Activated T-helper 17 cell treated with anti-CD3 and anti-CD28 coated beads, Interleukin-2, amount 50 U/mL, for 72 hours (primary cell): ENCODE measurements around the gene SAMD4A. TPM values are rescaled to one million over a fixed set of nuclear protein-coding genes. Genes with fewer than 3 reads are reported as not detected.

Experiments used
- ATAC-seq: fragments of 150-1000 bp; cut with Tn5 transposase; replicated peaks from 2 replicates; pipeline ENCODE4 v1.10.0; 2021; ENCODE audit warnings: mild to moderate bottlenecking, moderate library complexity
- H3K27ac Mint-ChIP-seq: one replicate; pipeline ENCODE4 v1.8.0; 2022; ENCODE audit warnings: mixed read lengths
- H3K27me3 Mint-ChIP-seq: one replicate; pipeline ENCODE4 v1.8.0; 2022; ENCODE audit warnings: mixed read lengths
- H3K36me3 Mint-ChIP-seq: one replicate; pipeline ENCODE4 v1.8.0; 2022; ENCODE audit warnings: low read depth, mild to moderate bottlenecking, mixed read lengths
- H3K4me1 Mint-ChIP-seq: one replicate; pipeline ENCODE4 v1.8.0; 2022; ENCODE audit warnings: mixed read lengths
- H3K4me3 Mint-ChIP-seq: one replicate; pipeline ENCODE4 v1.8.0; 2022; ENCODE audit warnings: mild to moderate bottlenecking, mixed read lengths
- H3K9me3 Mint-ChIP-seq: one replicate; pipeline ENCODE4 v1.8.0; 2022; ENCODE audit warnings: mixed read lengths
- total RNA-seq, 2 donors: library from RNA; stranded (reverse); gene quantifications; one replicate each; pipeline ENCODE4 v1.2.3, GENCODE V29; 2022

The SAMD4A gene
- total RNA-seq, 2 donors from 2014 or later = 3.2 to 4.4 TPM

DNA sequence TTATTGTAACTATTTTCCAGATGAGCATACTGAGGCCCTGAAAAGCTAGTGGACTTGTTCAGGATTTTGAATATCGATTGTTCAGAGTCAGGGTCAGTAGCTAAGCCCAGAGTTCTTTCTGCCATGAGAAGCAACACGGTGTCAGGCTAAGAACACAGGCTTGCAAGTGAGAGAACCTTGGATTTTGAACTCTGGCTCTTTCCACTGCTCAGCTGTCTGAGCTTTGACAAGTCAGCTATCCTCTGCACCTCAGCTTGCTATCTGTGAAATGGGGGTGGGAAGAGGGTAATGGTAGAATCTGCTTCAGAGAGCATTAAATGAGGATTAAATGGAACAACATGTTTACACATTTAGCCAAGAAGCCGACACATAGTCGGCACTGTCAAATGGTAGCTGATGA, 157.2 kb downstream of the SAMD4A start:
- Mint-ChIP-seq H3K4me1 (peaks cover 11% of the 10 kb centered on the region), H3K9me3 (no peaks in the 10 kb centered on the region), H3K4me3 (no peak overlapping the region), H3K27ac (no peak overlapping the region), H3K36me3 (no peaks in the 10 kb centered on the region), H3K27me3 (peaks cover 14% of the 10 kb centered on the region)
- no peak for ATAC-seq

DNA sequence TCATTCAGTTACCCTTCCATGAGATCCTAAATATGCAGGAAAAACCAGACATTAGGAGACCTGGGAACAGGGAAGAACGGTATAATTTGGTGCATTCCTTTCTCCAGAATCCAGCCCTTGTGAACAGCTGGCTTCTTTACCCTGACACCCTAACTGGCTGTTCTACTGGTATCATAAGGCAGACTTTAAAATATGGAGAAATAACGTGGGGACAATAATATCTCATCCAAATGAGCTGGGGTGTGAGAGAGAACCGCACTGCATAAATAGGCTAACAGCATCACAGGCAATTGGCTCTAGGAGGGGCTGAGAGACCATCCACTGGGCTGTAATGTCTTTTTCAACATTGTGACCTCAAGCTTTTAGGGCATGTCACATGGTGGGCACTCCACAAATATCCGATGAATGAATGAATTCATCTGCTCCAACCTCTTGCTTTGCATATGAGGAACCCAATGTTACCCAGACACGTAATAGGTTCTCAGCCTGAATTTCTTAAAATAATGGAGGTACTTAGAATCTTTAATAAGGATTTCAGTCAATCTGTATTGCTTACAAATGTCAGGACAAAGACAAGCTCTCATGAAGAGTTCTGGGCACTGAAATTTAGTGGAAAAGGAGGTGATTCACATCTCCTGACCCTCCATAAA, 157.9 kb downstream of the SAMD4A start:
- no peaks in the 10 kb centered on the region for H3K36me3 Mint-ChIP-seq
- no peak overlapping the region for H3K4me3 Mint-ChIP-seq
- peaks cover 11% of the 10 kb centered on the region for H3K4me1 Mint-ChIP-seq
- no peaks in the 10 kb centered on the region for H3K9me3 Mint-ChIP-seq
- no peak overlapping the region for H3K27ac Mint-ChIP-seq
- no peak for ATAC-seq
- peaks cover 14% of the 10 kb centered on the region for H3K27me3 Mint-ChIP-seq

DNA sequence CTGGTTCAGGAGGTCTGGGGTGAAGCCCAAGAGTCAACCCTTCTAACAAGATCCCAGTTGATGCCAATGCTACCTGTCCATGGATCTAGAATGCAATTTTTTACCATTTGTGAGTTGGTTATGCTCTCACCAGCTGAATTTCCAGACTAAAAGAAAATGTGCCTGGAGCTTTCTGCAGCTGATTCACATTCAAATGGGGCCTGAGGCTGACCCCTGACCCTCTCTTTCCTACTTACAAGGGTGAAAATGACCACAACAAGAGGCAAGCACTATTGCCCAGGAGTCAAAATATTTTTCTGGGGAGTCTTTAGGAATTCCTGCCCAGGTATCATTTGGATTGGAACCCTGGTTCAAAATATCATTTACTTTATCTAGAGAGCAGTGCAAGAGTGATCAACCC, 159.1 kb downstream of the SAMD4A start:
- Mint-ChIP-seq H3K9me3 (no peaks in the 10 kb centered on the region), H3K27me3 (peaks cover 12% of the 10 kb centered on the region), H3K4me3 (no peak overlapping the region), H3K36me3 (no peaks in the 10 kb centered on the region), H3K27ac (no peak overlapping the region), H3K4me1 (peaks cover 16% of the 10 kb centered on the region)
- ATAC-seq = no peak

DNA sequence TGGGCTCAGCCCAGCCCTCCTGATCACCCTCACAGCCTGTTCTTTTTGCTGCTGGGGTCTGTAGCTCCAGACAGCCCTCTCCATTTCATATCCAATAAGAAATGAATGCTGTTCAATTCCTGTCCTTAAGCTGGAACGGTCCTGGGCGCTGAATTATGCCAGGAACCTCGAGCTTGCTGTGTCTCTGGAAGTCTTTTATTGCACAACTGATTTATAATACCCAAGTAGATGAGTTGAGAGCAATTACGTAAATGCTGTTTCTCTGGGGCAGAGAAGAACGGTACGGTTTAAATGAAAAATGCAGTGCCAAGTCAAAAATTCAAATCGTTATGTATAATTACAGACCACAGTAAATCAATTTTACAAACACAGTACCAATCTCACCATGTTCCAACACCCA, 161.0 kb downstream of the SAMD4A start:
- no peak overlapping the region for H3K4me3 Mint-ChIP-seq

DNA sequence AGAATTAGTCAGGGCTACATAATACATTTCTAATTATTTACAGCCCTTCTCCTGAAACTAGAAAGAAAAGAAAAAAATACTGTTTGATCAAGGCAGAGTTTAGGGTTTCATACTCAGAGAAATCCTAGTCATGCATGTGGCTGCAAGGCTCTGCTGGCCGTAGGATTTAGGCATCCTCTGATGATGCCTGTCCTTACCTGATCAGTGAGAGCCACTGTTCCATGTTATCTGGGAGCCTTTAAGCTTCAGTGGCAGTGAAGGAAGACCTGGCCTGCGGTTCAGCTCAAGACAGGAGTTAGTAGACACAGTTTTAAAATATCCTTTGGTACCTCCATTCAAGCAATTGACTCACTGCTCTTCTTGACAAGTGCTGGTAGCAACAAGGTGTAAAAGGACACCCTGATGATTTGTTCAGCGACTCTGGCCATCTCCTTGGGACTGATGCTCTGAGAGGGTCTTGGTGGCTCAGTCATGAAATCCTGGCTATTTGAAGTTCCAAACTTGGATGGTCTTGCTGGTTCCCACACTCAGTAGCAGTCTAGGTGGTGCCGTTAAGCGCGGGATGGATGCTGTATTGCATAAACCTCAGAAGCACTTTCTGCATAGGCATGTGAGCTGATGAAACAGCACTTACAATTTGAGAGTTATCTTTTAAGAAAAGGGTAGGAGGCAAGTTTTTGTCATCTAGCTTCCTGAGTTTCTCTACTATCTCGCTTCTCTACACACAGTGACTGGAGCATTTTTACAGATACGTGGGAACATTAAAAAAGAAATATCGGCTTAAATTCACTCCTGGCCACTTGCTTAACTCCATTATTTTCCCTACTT, 162.0 kb downstream of the SAMD4A start:
- peaks cover 15% of the 10 kb centered on the region for H3K4me1 Mint-ChIP-seq
- H3K4me3 Mint-ChIP-seq = peak overlapping the region; percentile 51
- H3K27me3 Mint-ChIP-seq = peaks cover 9% of the 10 kb centered on the region
- no peak overlapping the region for H3K27ac Mint-ChIP-seq
- no peaks in the 10 kb centered on the region for H3K36me3 Mint-ChIP-seq
- ATAC-seq = no peak
- H3K9me3 Mint-ChIP-seq = no peaks in the 10 kb centered on the region

More for the DNA sequence above, 161.0 kb downstream of the SAMD4A start:
- H3K9me3 Mint-ChIP-seq = no peaks in the 10 kb centered on the region
- no peak for ATAC-seq
- peaks cover 15% of the 10 kb centered on the region for H3K4me1 Mint-ChIP-seq
- H3K27me3 Mint-ChIP-seq = peaks cover 12% of the 10 kb centered on the region
- H3K36me3 Mint-ChIP-seq = no peaks in the 10 kb centered on the region
- no peak overlapping the region for H3K27ac Mint-ChIP-seq

DNA sequence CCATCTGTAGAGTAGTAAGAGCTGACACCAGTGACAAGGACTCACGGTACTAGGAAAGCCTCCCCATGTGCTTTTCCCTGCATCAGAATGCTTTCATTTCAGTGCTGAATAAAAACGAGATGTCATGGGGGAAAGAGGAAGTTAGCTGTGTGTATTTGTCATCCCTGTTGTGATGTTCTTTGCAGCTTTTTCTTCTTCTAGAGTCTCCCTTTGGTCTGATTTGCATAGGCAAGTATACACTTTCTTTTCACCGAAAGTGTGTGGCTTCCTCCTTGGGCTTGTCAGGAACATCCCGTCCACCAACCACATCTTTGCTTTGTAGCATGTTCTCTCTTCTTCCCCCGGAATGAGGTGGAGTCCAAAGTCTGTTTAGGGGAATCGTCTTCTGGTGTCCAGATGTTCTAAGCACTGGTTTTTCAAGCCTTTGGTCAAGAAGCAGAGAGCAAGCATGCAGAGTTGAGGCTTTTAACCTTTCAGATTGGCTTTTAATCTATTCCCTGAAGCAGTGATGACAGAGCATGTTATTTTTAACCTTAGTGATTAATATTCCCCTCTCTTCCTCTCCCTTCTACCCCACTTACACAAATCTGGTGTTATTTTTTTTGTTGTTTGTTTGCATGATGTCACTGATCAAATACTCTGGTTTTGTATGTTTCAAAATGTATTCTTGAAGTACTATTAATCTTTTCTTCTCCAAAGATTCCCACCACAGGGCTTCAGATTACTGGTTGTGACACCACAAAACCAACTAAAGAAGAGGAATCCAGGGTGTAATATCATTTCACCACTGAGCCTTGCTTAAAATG, 163.4 kb downstream of the SAMD4A start:
- no peaks in the 10 kb centered on the region for H3K9me3 Mint-ChIP-seq
- H3K36me3 Mint-ChIP-seq = no peaks in the 10 kb centered on the region
- H3K27ac Mint-ChIP-seq = peak overlapping the region; percentile 60
- peaks cover 12% of the 10 kb centered on the region for H3K27me3 Mint-ChIP-seq
- peak; percentile 95 for ATAC-seq
- H3K4me1 Mint-ChIP-seq = peaks cover 15% of the 10 kb centered on the region
- H3K4me3 Mint-ChIP-seq = peak overlapping the region; percentile 51

DNA sequence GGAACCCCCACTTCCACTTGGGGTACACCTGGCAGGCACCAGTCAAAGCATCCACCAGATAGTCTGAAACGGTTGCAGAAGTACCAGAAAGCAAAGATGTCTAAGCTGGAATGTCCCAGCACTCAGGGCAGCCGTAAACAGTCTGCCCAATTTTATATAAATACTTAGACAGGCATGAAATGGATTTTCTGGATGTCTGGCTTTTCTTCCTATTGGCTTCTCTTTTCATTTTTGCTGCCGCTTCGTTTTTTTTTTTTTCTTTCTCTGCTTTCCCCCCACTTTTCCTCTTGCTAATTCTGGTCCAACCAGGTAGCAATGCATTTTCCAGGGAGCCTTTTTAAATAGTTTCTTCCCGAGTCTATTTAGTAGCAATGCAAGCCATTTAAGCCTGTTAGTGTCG, 168.0 kb downstream of the SAMD4A start:
- peaks cover 30% of the 10 kb centered on the region for H3K4me1 Mint-ChIP-seq
- H3K4me3 Mint-ChIP-seq = no peak overlapping the region
- peaks cover 5% of the 10 kb centered on the region for H3K27me3 Mint-ChIP-seq
- no peaks in the 10 kb centered on the region for H3K36me3 Mint-ChIP-seq
- H3K27ac Mint-ChIP-seq = no peak overlapping the region
- no peak for ATAC-seq
- no peaks in the 10 kb centered on the region for H3K9me3 Mint-ChIP-seq

DNA sequence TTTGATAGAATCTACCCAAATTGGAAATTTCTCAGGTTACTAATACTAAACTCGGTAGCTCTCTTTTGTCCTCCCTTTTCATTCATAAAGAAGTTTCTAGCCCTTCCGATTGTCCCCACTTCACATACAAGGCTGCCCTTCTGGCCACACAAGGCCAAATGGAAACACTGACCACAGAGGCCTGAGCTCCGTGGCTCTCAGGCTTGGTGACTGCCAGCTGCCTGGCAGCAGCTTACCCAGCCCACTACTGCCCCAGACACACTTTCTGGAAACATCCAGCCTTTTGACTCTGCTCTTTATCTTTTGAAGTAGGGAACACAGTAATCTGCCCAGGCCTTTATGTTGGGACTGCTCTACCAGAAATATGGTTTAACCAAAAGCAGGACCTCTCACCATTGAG, 168.5 kb downstream of the SAMD4A start:
- H3K36me3 Mint-ChIP-seq = no peaks in the 10 kb centered on the region
- H3K4me1 Mint-ChIP-seq = peaks cover 27% of the 10 kb centered on the region
- no peak overlapping the region for H3K4me3 Mint-ChIP-seq
- no peak for ATAC-seq
- no peaks in the 10 kb centered on the region for H3K9me3 Mint-ChIP-seq
- peaks cover 5% of the 10 kb centered on the region for H3K27me3 Mint-ChIP-seq
- no peak overlapping the region for H3K27ac Mint-ChIP-seq

DNA sequence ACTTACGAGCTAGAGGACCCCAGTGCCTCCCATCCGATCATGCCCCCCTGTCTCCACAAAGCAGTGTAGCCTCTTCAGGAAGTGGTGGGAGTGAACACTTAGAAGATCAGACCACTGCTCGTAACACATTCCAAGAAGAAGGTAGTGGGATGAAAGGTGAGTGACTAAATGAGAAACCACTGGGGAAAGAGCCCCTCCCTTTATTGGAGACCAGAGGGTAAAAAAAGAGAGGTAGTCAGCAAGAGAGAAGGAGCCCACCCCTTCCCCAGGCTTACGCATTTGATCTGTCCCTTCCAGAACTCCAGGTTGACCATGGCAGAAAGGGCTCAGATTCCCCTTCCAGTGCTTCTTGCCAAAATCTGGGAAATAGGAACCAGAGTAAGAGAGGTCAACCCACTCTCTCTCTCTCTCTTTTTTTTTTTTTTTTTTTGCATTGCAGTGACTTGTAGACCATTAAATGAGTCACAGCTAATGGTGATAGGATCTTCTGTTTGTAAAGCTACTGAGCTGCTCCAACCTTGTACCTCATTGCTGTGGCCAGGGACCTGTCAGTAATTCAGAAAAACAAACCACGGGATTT, 170.3 kb downstream of the SAMD4A start:
- Mint-ChIP-seq H3K27ac (peak overlapping the region; percentile 75), H3K27me3 (peaks cover 5% of the 10 kb centered on the region), H3K36me3 (no peaks in the 10 kb centered on the region), H3K4me1 (peaks cover 22% of the 10 kb centered on the region), H3K4me3 (peak overlapping the region; percentile 55), H3K9me3 (no peaks in the 10 kb centered on the region)
- peak; percentile 88 for ATAC-seq

DNA sequence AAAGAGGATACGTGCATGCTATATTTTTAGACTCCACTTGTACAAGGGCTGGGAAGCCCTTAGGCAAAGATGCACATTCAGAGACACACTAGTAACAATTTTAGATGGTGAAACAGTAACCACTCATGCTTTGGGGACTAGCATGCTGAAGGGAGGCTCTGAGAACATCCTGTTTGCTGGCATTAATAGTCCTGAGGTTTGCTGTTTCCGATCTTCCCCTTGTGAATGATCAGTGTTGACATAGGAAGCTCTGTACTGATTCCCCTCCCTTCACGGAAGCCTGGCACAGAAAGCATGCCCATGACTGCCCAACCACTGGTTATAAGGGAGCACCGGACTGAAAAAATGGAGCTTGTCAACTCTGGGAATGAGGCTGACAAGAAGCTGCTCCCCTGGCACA, 171.1 kb downstream of the SAMD4A start:
- H3K27ac Mint-ChIP-seq = peak overlapping the region; percentile 75

DNA sequence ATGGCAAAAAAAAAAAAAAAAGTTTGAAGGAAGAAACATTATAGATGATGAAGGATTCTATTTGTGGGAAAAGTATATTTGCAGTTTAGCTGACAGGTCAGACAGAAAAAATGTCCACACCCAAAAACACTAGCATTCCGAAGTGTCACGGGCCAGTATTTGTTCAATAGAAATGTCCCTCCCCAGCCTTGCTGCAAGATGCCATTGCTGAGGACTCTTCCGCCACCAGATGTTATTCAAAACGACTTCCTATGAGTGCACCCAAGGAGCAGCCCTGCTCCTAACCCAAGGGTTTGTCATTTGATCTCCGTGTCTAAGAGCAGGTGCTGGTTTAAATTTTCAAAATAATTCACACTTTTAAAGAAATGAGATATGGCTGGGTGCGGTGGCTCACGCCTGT, 172.6 kb downstream of the SAMD4A start:
- H3K27ac Mint-ChIP-seq = no peak overlapping the region
- no peak overlapping the region for H3K4me3 Mint-ChIP-seq
- H3K9me3 Mint-ChIP-seq = no peaks in the 10 kb centered on the region
- no peak for ATAC-seq
- H3K4me1 Mint-ChIP-seq = peaks cover 27% of the 10 kb centered on the region
- H3K36me3 Mint-ChIP-seq = no peaks in the 10 kb centered on the region
- H3K27me3 Mint-ChIP-seq = peaks cover 5% of the 10 kb centered on the region

More for the DNA sequence above, 171.1 kb downstream of the SAMD4A start:
- Mint-ChIP-seq H3K27me3 (peaks cover 5% of the 10 kb centered on the region), H3K4me3 (peak overlapping the region; percentile 55), H3K9me3 (no peaks in the 10 kb centered on the region), H3K4me1 (peaks cover 27% of the 10 kb centered on the region), H3K36me3 (no peaks in the 10 kb centered on the region)
- no peak for ATAC-seq

DNA sequence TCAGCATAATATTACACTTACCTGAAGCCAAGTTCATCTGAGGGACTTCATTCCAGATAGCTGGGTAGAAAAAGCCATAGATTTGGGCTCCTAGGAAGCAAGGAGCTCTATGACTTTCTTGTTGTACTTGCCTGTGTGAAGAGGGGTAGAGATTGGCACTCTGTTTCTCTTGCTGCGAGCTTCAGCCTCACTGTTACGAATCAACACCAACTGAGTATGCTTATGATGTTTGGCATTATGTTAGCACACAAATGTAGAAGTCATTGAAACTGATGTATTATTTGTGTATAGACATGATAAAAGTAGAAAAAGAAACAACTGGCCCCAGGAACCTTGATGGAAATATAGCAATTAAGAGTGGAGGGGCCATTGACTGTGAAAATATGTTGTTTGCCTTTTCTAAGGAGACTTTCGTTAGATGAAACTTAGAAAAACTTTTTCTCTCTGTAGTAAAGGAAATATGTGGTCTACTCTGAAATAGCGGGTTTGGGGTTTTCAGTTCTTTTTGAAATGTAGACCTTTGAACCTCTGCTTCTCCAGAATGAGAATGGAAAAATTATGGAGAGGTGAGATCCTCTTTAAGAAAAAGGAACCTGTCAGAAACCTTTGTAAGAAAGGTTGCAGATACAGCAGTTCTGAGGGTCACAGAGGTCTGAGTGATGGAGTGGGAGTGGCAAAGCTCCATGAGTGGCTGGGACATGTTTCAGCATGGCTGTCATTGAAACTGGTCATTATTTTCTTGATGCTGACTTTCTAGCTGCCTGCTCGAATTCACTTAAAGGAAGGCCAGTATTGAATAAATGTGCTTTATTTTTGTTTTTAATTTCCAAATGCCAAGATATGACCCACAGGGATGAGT, 175.8 kb downstream of the SAMD4A start:
- no peak overlapping the region for H3K27ac Mint-ChIP-seq
- peaks cover 13% of the 10 kb centered on the region for H3K4me1 Mint-ChIP-seq
- ATAC-seq = peak; percentile 38
- no peak overlapping the region for H3K4me3 Mint-ChIP-seq
- H3K9me3 Mint-ChIP-seq = no peaks in the 10 kb centered on the region
- no peaks in the 10 kb centered on the region for H3K36me3 Mint-ChIP-seq
- peaks cover 3% of the 10 kb centered on the region for H3K27me3 Mint-ChIP-seq

DNA sequence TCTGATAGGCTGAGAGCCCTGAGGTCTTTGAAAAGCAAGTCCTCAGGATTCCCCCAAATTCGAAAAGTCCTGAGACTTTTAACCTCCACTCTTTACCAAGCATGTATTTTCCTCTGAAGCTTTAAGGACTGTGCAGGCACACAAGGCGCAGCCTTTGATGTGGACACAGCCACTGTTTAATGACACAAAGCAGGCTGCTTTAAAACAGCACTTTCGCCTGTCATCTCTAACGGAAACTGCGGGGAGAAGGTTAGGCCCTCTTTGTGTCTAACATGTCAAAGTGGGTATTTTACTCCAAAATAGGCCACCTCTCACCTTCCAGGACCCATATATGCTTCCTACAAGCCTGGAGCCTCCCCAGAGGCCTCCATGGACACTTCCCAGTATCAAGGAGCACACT, 176.5 kb downstream of the SAMD4A start:
- Mint-ChIP-seq H3K4me3 (no peak overlapping the region), H3K27ac (no peak overlapping the region), H3K9me3 (no peaks in the 10 kb centered on the region)

More for the DNA sequence above, 176.5 kb downstream of the SAMD4A start:
- ATAC-seq = no peak
- Mint-ChIP-seq H3K4me1 (peaks cover 7% of the 10 kb centered on the region), H3K27me3 (peaks cover 3% of the 10 kb centered on the region), H3K36me3 (no peaks in the 10 kb centered on the region)
